ENCODE measurements around the gene SEL1L3.

DNA sequence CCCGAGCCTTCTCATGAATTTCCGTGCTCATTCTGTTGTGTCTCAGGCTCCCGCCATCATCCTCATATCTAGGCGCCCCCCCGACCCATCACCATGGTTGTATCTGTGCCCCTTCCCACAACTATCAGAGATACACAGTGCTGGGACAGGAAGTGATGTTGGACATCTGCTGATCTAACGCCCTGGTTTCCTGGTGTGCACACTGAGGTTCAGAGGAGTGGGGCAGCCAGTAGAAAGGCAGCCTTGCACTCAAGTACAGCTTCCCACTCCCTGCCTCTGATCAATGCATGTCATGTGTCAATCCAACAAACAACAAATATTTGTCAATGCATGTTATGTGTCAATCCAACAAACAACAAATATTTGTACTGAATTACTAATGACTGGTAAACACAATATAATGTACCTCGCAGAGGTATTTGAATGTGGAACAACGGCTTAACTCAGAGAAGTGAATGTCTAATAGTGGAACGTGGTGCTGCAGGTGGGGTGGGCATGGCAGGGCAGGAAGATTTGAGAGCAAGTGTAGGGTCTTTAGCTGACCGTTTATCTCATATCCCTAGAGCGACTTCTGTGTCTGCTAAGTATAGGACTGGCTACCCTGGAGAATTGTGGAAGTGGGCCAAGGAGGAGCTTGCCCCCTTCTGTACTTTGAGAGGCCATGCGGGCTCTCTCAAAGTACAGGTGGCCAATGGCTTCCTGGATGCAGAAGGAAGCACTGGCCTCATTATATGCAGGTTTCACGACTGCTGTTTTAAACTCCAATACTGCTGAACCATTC, 10.3 kb upstream of the SEL1L3 start:
- TF ChIP-seq POLR2A (IDR thresholded peaks at IDR 0.05; ENCODE audit: low read length) (no peak), GATA1 (IDR thresholded peaks at IDR 0.05; ENCODE audit: low read depth, low read length) (no peak)
